GM04503 (cell line): ENCODE measurements around the gene VWA5A.
"Not testable (repeated sequence)": the region's sequence is repeated elsewhere in the genome, so short reads cannot be mapped to it uniquely, and the experiment has no call there.

Source experiments
- DNase-seq: peaks from one replicate; pipeline ENCODE4 v3.0.0-alpha.2; 2012; ENCODE audit warnings: low read depth

VWA5A gene

DNA sequence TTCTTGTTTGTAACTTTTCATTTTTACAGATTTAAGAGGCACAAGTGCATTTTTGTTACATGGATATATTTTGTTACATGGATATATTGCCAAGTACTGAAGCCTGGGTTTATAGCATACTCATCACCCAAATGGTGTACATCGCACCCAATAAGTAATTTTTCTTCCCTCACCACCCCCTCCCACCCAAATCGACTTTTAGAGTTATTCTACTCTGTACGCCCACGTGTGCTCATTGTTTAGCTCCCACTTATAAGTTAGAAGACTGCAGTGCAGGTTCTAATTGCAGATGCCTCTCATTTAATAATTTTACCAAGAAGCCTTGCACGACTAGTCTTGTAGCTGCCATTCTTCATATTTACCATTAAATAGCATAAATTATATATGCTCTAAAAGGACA, 20.5 kb upstream of the VWA5A start:
- DNase-seq, result no peak

DNA sequence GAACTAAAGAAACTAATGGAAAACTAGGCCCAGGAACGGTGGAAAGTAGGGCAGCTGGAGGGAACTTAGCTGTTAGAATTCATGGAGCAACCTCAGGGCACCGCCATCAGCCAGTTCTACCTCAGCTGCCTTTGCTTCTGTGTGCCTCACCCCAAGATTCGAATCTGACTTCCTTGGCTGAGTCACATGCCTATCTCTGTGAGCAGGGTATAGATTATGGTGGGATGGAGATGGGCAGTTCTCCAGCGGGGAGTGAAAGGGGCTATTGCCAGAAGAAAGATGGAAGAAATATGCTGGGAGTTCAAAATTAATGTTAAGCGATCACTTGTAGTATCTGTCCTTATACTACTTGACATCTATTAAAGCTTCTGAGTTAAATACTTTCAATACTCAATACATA, 18.9 kb upstream of the VWA5A start:
- DNase-seq, result no peak

DNA sequence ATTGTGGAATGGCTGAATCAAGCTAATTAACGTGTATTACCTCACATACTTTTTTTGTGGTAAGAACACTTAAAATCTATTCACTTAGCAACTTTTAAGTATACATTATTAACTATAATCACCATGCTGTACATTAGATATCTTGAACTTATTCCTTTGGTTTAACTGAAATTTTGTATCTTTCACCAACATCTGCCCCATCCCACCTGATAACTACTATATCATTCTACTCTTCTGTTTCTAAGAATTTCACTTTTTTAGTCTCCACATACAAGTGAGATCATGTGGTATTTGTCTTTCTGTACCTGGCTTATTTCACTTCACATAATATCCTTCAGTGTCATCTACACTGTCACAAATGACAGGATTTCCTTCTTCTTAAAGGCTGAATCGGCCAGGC, 17.1 kb upstream of the VWA5A start:
- no peak for DNase-seq

DNA sequence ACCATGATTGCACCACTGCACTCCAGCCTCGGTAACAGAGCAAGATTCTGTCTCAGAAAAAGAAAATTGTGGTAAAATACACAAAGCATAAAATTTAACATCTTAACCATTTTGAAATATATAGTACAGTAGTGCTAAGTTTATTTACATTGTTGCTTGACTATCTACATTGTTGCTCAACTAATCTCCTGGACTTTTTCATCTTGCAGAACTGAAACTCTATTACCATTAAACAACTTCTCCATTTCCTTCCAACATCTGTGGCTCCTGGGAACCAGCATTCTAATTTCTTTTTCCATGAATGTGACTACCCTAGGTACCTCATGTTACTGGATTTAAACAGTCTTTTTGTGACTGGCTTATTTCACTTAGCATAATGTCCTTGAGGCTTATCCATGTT, 13.5 kb upstream of the VWA5A start:
- no peak for DNase-seq

DNA sequence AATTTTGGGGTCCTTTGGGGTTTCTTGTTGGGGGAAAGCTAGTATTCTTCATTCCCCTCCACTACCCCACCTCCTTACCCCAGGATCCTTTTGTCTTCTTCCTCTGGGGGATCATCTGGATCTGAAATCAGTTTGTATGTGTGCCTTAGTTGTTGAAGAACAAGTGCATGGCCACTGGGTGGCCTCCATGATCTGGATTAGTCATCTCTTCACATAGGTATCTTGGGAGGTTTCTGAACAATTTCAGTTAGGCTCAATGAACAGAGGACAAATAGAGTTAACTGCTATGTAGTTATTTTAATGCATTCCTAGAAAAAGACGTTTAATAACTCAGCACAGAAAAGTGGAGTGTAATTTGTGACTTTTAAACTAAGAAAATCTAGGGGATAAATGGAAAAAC, 7.1 kb upstream of the VWA5A start:
- no peak for DNase-seq

DNA sequence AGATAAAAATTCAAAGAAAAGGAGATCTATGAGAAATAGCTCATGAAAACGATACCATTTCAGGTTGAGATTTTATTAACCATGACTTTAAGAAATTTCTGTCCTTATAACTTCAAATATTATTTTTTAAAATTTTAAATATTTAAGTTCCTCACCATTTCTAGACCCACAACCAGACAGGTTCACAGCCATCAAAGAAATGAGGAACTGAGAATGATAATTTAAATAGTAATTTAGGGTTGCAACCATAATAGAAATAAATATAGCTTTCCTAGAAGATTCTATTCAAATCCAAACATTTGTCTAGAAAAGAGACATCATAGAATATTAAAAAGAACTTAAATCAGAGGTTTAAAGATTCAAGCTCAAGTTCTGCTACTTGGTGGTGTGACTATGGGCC, 5.9 kb upstream of the VWA5A start:
- no peak for DNase-seq

DNA sequence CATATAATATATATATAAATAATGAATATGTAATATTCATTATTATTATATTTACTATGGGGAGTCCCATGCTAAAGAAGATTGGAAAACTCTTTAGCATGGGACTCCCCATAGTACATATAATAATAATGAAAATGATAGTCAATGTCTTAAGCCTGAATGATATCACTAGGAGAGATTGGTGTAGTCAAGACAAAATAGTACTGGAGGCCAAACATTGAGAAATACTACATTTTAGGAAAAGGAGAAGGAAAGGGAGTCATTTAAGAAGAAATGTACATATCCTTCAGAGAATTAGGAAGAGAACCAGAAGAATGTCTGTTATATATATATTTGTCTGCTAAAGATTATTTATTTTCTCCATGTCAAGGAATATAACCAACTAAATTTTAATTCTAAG, 5.0 kb upstream of the VWA5A start:
- no peak for DNase-seq

DNA sequence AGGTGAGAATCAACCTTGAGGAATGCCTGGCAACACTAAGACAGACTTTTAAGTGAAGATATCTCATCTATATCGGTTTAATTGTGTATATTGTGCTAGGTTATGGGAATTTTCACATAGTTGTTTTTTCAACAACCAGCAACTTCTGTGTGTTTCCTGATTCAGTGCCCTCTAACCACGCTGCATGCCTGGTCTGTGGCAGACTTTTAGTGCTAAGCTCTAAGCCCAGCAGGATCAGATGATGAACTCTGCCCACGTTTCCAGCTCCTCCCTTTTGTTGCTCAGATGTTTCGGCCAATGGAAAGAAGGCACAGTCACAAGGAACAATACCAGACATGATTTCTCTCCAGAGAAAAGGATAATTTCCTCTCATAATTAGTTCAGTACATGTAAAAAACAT, 1.4 kb upstream of the VWA5A start:
- no peak for DNase-seq

DNA sequence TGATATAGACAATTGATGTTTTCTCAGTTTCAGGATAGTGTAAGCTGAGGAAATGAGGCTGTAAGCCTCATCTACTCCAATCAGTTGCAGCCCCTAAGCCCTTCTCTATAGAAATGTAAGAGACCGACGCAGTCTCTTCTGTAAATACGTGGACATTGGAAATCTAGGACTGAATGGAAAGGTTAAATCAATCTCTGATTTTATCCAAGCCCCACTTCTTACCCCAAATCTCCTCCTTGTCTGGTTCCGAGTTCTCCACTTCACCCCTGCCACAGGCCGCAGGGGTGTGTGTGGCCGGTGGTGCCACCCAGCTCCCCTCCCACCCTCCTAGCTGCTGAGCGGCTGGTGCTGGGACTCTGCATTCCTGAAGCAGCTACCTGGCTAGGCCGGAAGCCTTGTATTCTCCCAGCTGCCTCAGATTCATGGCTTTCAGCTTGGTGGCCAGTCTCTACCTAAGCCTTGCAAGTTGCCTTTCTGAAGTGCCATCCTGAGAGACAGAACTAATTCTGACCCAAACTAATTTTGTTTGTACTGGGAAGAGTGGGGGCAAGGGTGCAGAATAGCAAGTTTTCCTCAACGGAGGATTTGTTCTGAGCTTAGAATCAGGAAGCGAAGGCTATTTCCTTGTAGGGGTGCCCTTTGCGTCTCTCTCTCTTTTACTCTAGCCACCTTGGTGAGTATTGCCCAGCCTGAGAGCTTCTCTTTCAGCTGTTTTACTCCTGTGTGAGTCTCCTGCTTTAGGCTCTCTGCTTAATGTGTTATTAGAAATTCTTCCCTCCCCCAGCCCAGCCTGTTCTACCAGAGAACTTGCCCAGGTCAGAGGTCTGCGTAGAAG, 749 bp downstream of the VWA5A start:
- DNase-seq, result no peak

DNA sequence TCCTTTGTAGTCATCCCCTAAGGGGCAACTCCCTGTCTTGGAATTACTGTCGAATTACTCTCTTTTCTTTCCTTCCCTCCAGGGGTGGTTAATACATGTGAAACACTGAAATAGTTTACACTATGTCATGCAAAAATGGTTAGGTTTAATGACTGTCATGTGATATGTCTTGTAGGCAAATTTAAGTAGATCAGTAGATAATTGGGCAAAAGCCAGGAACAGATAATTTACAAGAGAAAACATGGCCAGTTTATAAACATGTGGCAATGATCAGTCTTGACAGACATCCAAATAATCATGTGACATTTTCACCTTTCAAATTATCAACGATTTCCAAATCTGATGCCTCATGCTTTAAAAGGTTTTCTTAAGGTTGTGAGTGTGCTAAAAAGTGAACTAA, 3.9 kb downstream of the VWA5A start:
- DNase-seq, result no peak

DNA sequence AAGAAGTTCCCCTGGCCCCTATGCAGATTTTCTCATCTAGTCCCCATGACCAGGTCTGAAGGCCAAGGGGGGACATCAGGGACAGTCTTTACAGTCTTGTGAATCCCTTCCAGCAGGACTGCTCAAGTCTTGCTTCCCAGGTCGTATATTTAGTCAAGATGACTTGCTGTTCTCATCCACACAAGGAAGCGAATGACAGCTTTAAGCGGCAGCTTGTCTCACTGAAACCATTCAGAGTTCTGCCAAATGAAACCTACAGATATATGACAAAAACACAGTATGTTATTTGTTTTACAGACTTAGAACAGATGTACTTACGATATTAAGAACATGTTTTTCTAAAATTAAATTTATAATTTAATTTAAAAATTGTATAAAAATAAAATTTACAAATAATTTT, 5.6 kb downstream of the VWA5A start:
- DNase-seq, result no peak

DNA sequence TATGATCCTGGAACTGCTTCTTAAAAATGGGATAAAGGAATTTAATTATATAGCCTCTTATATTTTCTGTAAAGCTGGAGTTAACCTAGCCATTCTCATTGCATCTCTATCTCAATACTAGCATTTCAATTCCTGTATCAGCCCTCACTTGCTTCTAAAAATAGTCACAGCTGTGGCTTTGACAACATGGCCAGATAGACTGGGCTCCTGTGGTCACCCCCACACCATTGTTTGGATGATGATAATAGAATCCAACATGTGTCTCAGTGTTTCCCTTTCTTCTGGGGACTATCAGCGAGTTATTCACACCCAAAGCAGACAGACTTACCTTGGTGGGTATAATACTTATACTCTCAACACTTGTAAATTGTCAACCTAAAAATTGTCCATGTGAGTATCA, 6.9 kb downstream of the VWA5A start:
- DNase-seq, result no peak

DNA sequence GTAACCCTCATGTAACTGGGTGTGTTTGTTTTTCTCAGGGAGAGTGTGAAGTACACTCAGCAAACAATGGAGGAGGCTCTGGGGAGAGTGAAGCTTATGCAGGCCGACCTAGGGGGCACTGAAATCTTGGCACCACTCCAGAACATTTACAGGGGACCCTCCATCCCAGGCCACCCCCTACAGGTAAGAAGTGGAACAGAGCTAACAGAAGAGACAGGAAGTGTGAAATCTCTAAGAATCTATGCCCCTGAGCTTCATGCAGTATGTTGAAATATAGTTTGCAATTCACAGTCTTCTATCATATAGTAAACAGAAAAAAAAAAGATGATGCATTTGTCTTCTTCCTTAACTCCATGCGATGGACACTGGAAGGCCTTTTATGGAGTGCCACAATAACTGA, 8.4 kb downstream of the VWA5A start:
- no peak for DNase-seq

DNA sequence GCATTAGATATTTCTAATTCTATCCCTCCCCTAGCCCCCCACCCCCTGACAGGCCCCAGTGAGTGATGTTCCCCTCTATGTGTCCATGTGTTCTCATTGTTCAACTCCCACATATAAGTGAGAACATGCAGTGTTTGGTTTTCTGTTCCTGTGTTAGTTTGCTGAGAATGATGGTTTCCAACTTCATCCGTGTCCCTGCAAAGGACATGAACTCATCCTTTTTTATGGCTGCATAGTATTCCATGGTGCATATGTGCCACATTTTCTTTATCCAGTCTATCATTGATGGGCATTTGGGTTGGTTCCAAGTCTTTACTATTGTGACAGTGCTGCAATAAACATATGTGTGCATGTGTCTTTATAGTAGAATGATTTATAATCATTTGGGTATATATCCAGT, 11.9 kb downstream of the VWA5A start:
- not testable (repeated sequence) for DNase-seq

DNA sequence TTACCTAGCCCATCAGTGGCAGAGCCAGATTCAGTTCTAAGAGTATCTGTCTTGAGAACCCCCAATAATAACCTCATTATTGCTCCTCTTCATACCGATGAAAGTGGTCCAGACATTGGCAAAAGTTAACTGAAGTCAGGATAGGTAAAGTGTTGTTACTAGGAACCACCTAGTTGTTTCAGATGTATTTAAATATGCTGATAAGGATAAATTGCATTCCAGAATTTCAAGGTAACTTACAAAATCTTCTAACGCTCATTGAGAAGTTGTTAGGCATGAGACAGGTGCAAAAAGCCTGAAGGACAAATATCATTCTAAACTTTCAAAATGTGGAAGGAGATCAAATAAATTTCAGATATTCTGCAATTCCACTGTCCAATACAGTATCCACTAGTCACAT, 27.8 kb downstream of the VWA5A start:
- no peak for DNase-seq

DNA sequence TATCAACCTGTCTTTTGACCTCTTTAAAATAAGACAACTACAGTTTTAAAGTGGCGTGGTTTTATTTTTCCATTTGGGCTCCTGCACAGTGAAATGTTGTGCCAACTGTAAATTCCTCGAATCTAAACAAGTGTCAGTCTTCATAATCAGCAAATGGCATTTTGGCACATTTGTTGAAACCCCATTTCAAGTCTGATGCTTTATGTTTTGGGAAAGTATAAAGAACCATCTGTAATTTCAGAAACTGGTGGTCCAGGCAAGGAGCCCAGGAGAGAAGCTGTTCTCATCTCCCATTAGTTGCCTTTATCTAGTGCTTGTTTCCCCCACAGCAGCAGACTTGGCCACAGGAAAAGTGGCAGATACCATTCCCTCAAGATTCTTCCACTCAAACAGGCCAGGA, 32.7 kb downstream of the VWA5A start:
- no peak for DNase-seq

DNA sequence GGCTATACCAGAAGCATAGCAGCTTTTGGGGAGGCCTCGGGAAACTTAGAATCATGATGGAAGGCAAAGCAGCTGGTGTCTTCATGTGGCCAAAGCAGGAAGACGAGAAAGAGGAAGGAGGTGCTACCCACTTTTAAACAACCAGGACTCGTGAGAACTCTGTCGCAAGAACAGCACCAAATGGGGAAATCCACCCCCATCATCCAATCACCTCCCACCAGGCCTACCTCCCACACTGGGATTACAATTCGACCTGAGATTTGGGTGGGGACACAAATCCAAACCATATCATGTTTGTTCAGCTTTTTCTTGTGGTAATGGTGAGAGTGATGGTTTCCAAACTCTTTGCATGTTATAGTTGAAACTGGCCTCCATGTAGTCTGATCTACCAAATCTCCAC, 35.4 kb downstream of the VWA5A start:
- DNase-seq, result no peak

DNA sequence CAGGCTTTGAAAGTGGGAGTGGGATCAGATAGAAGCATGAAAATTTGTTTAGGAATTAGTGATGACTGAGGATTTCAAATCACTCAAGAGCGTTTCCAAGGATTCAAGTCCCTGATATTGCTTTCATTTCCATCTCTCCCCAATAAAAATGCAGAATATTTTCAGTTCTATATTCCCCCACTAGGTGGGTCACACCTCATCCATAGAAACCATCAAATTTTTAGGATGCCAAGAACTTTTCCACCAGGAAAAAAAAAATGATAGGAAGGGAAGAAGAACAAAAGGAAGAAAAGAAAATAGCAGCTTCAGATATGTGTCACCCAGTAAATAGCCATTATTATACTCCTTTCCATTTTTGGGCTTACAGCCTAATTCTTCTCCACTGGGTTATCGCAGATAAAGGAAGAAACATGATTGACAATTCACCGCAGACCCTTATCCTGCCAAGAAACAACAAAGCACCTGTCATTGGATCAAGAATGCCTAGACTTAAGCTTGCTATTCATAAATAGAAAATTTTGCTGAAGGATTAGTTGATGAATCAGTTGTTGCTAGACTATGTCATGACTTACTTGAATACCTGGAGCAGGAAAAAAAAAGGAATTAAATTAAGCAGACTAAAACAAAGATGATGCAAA, 37.6 kb downstream of the VWA5A start:
- DNase-seq, result no peak

DNA sequence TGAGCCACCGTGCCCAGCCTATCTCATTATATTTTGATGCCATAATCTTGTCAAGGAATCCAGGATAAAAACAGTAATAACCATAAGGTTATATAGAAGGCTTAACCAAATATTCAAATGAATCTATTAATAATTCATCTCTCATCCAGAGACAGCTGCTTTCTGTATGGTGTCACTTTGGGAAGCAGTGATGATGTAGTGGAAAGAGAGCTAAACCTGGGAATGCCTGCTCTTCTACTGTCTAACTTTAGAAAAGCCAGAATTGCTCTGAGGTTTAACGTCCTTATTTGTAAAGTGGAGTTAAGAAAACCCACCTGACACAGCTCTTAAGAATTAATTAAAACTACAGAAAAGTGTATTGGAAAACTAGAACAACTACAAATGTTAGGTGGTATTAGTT, 38.6 kb downstream of the VWA5A start:
- DNase-seq, result no peak

DNA sequence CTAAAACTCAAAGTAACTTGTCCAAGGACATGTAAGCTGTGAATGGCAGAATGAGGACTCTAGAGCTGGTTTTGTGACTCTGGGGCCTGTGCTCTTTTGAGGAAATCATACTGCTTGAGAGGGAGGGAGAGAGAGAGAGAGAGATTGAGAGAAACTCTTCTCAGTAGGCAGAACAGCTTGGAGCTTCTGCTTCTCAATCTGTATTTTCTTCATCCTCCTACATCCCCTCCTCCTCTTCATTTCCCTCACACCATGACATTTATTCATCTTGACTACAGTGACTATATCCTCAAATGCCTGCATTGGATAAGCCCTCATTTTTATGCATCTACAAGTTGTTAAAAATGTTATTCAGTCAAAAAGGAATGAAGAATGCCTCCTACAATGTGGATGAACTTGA, 44.2 kb downstream of the VWA5A start:
- DNase-seq, result no peak

DNA sequence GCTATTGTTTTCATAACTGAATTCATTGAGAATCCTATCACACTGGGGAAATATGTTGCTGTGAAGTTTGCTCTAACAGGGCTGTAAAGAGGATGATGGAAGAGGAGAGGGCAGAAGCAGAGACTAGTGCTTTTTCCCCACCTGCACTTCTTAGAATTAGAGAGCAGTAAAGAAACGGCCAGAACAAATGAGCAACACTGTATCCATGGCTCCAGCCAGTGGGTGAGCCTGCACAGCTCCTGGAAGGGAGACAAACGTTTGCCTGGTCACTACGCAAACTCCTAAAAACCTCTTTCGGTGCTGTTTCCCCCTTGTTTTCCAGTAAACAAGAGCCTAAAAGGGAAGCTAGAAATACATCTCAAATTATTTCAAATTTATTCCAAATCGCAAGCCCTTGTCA, 45.7 kb downstream of the VWA5A start:
- no peak for DNase-seq

DNA sequence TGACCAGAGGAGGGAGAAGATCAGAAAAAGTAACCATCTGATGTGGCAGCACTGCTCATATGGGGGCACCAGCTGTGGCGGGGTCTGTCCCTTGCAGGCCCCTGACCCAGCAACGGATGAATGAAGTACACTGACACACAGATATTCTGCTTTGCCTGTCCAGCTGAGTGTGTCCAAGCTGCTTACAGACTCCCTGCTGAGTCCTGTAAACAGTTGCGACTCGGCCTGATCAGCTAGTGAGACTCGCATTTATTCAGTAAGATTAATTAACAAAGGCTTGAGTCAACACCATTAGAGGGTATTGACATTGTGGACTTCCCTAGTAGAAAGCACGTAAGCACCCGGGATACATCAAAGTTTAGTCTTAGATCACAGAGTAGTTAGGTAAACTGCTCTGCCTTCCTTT, 52.6 kb downstream of the VWA5A start:
- DNase-seq, result no peak

DNA sequence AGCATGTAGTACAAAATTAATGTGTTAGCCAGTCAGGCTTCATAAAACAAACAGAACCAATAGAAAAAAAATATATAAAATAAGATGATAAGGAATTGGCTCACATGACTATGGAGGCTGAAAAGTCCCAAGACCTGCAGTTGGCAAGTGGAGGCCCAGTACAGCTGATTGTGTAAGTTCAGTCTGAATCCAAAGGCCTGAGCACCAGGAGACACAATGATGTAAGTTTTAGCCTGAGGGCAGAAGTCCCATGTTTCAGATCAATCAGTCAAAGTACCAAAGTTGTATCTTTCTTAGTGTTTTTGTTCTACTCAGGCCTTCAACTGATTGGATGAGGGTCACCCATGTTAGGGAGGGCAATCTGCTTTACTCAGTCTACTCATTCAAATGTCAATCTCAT, 53.5 kb downstream of the VWA5A start:
- DNase-seq, result no peak

DNA sequence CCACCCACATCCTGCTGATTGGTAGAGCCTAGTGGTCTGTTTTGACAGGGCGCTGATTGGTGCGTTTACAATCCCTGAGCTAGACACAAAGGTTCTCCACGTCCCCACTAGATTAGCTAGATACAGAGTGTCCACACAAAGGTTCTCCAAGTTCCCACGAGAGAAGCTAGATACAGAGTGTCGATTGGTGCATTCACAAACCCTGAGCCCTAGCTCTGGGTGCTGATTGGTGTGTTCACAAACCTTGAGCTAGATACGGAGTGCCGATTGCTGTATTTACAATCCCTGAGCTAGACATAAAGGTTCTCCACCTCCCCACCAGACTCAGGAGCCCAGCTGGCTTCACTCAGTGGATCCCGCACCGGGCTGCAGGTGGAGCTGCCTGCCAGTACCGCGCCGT, 55.1 kb downstream of the VWA5A start:
- DNase-seq, result not testable (repeated sequence)
